ENCODE measurements around the gene ATL2. TPM values are rescaled to one million over a fixed set of nuclear protein-coding genes. Genes with fewer than 3 reads are reported as not detected.

Gene ATL2
- total and polyA plus RNA-seq, 2 experiments from 2014 or later: 11.1 to 38.3 TPM

GRCh38 chr2:38317725-38318124, 59.3 kb downstream of the ATL2 start:
- Histone ChIP-seq H3F3A (ENCODE audit: insufficient read depth) (0 out of 2 replicates have a peak, but pooled peaks cover 5% of the 10 kb centered on the region), H3K79me2 (ENCODE audit: insufficient read depth) (peaks cover 6% of the 10 kb centered on the region; the same call in 1 of the 2 replicates), H3K4me3 (no peak overlapping the region), H4K20me1 (ENCODE audit: insufficient read depth) (no peaks in the 10 kb centered on the region), H3K36me3 (ENCODE audit: low read depth) (peaks cover 19% of the 10 kb centered on the region; the same call in 1 of the 2 replicates), H3K27me3 (replicated peaks; ENCODE audit: insufficient read depth) (no peaks in the 10 kb centered on the region), H3K4me2 (ENCODE audit: unreplicated experiment) (no peak overlapping the region), H3K9me2 (ENCODE audit: insufficient read depth) (no peaks in the 10 kb centered on the region), H2AFZ (no peak overlapping the region), H3K27ac (no peak overlapping the region), H3K9me3 (ENCODE audit: low read depth) (no peaks in the 10 kb centered on the region), H3K4me1 (ENCODE audit: insufficient read depth) (no peaks in the 10 kb centered on the region), H3K9ac (no peak overlapping the region)
- no peak for DNase-seq
- in situ Hi-C loops (cut with MboI): loop anchor here (10.0 kb wide), 1 partner anchor 417 kb away; no protein-coding TSS in a partner anchor
- TF ChIP-seq EZH2 (IDR thresholded peaks at IDR 0.05; ENCODE audit: insufficient read depth, poor library complexity, severe bottlenecking) (no peak), EZH2phosphoT487 (IDR thresholded peaks at IDR 0.05; ENCODE audit: insufficient read depth, low read depth) (no peak)

GRCh38 chr2:38315707-38316333, 61.3 kb downstream of the ATL2 start:
- Histone ChIP-seq H3K27ac (no peak overlapping the region), H2AFZ (no peak overlapping the region), H3K79me2 (ENCODE audit: insufficient read depth) (no peaks in the 10 kb centered on the region), H3K9me3 (ENCODE audit: low read depth) (no peaks in the 10 kb centered on the region), H4K20me1 (ENCODE audit: insufficient read depth) (no peaks in the 10 kb centered on the region), H3K9ac (no peak overlapping the region), H3K4me2 (ENCODE audit: unreplicated experiment) (no peak overlapping the region), H3K9me2 (ENCODE audit: insufficient read depth) (no peaks in the 10 kb centered on the region), H3K27me3 (replicated peaks; ENCODE audit: insufficient read depth) (no peaks in the 10 kb centered on the region), H3F3A (ENCODE audit: insufficient read depth) (0 out of 2 replicates have a peak, but pooled peaks cover 5% of the 10 kb centered on the region), H3K4me1 (ENCODE audit: insufficient read depth) (no peaks in the 10 kb centered on the region), H3K4me3 (no peak overlapping the region), H3K36me3 (ENCODE audit: low read depth) (peaks cover 23% of the 10 kb centered on the region)
- no peak for TF ChIP-seq EZH2 (IDR thresholded peaks at IDR 0.05; ENCODE audit: insufficient read depth, poor library complexity, severe bottlenecking)
- no peak for TF ChIP-seq EZH2phosphoT487 (IDR thresholded peaks at IDR 0.05; ENCODE audit: insufficient read depth, low read depth)
- WGBS, 2 experiments (ENCODE audit: low coverage in 1 of 2, low lambda C conversion rate in 2 of 2, missing lambda C conversion rate in 2 of 2): 56% methylated on average over 2 of the region's 2 CpGs
- peak; percentile 63 for DNase-seq
- in situ Hi-C loops (cut with MboI): loop anchor here (10.0 kb wide), 1 partner anchor 419 kb away; no protein-coding TSS in a partner anchor

- no peaks in the 10 kb centered on the region for H3F3A ChIP-seq (ENCODE audit: insufficient read depth)
- peaks cover 36% of the 10 kb centered on the region for H3K36me3 ChIP-seq (ENCODE audit: low read depth)
- no peak for DNase-seq
- no peaks in the 10 kb centered on the region for H3K9me3 ChIP-seq (ENCODE audit: low read depth)
- H3K27me3 ChIP-seq (replicated peaks; ENCODE audit: insufficient read depth): no peaks in the 10 kb centered on the region
- no peaks in the 10 kb centered on the region for H4K20me1 ChIP-seq (ENCODE audit: insufficient read depth)
- in situ Hi-C loops (cut with MboI): no loop called here
- no peak overlapping the region for H3K27ac ChIP-seq
- H3K4me3 ChIP-seq: no peak overlapping the region
- 74 to 82% methylated on average over 1 of the region's 1 CpG for WGBS, 2 experiments (ENCODE audit: low coverage in 1 of 2, low lambda C conversion rate in 2 of 2, missing lambda C conversion rate in 2 of 2)
- H3K4me2 ChIP-seq (ENCODE audit: unreplicated experiment): no peak overlapping the region
- H2AFZ ChIP-seq: no peak overlapping the region
- H3K9me2 ChIP-seq (ENCODE audit: insufficient read depth): no peaks in the 10 kb centered on the region
- H3K4me1 ChIP-seq (ENCODE audit: insufficient read depth): no peaks in the 10 kb centered on the region
- no peak for TF ChIP-seq EZH2 (IDR thresholded peaks at IDR 0.05; ENCODE audit: insufficient read depth, poor library complexity, severe bottlenecking)
- TF ChIP-seq EZH2phosphoT487 (IDR thresholded peaks at IDR 0.05; ENCODE audit: insufficient read depth, low read depth): no peak
- H3K79me2 ChIP-seq (ENCODE audit: insufficient read depth): 0 out of 2 replicates have a peak, but pooled peaks cover 9% of the 10 kb centered on the region
- H3K9ac ChIP-seq: no peak overlapping the region
Observed at GRCh38 chr2:38308821-38309220, 68.3 kb downstream of the ATL2 start.

GRCh38 chr2:38301969-38302702, 74.9 kb downstream of the ATL2 start:
- Histone ChIP-seq H2AFZ (no peak overlapping the region), H3K4me1 (ENCODE audit: insufficient read depth) (no peaks in the 10 kb centered on the region), H3K36me3 (ENCODE audit: low read depth) (peaks cover 16% of the 10 kb centered on the region; the same call in 1 of the 2 replicates), H4K20me1 (ENCODE audit: insufficient read depth) (no peaks in the 10 kb centered on the region), H3K9ac (no peak overlapping the region), H3K27me3 (replicated peaks; ENCODE audit: insufficient read depth) (no peaks in the 10 kb centered on the region), H3K27ac (no peak overlapping the region), H3K9me2 (ENCODE audit: insufficient read depth) (no peaks in the 10 kb centered on the region), H3K79me2 (ENCODE audit: insufficient read depth) (0 out of 2 replicates have a peak, but pooled peaks cover 9% of the 10 kb centered on the region), H3K4me3 (no peak overlapping the region), H3K4me2 (ENCODE audit: unreplicated experiment) (no peak overlapping the region), H3F3A (ENCODE audit: insufficient read depth) (no peaks in the 10 kb centered on the region), H3K9me3 (ENCODE audit: low read depth) (no peaks in the 10 kb centered on the region)
- WGBS, 2 experiments (ENCODE audit: low coverage in 1 of 2, low lambda C conversion rate in 2 of 2, missing lambda C conversion rate in 2 of 2): 91 to 92% methylated on average over 3 of the region's 3 CpGs
- DNase-seq: peak; percentile 39
- in situ Hi-C loops (cut with MboI): no loop called here
- TF ChIP-seq EZH2 (IDR thresholded peaks at IDR 0.05; ENCODE audit: insufficient read depth, poor library complexity, severe bottlenecking) (no peak), EZH2phosphoT487 (IDR thresholded peaks at IDR 0.05; ENCODE audit: insufficient read depth, low read depth) (no peak)

Data from GM23248 (cell line).